ENCODE measurements around the gene GPBP1L1. TPM values are rescaled to one million over a fixed set of nuclear protein-coding genes. Genes with fewer than 3 reads are reported as not detected.

GPBP1L1 gene
- polyA plus RNA-seq, 1 of the 3 experiments (the other 2 are of a cell fraction), result 28.5 TPM

DNA sequence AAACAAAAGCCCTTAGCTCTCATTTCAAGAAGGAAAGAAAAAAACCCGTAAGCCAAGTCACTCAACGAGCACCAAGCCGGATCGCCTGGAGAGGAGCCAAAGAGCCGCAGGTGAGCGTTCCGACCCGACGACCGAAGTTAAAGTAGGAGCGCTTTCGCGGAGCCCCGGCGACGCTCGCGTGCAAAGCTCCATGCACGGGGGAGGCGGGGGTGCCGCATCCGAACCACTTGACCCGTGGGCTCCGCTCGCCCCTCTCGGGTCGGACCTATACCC, 382 bp downstream of the GPBP1L1 start:
- peaks cover 11% of the 10 kb centered on the region for H3F3A ChIP-seq (replicated peaks; ENCODE audit: insufficient read depth)
- WGBS (ENCODE audit: low lambda C conversion rate), result 3% methylated on average over 8 of the region's 27 CpGs
- ChIA-PET POLR2A (interaction anchor here (0.6 to 2.4 kb wide), 6 partner anchors 14 to 193 kb away, joined by 4 to 20 read pairs (median 4); partner anchors contain the start of genes AKR1A1 and NASP), CTCF (interaction anchor here (1.0 to 1.3 kb wide), 2 partner anchors 14 to 157 kb away, joined by 3 to 4 read pairs; no protein-coding TSS in a partner anchor)
- no peak for TF ChIP-seq NRF1 (IDR thresholded peaks at IDR 0.05; ENCODE audit: low read depth, low read length)
- no peak for TF ChIP-seq EP300 (IDR thresholded peaks at IDR 0.05; ENCODE audit: borderline replicate concordance in 1 of 2, low read depth in 1 of 2, low read length in 1 of 2)
- TF ChIP-seq, protein P1, sequence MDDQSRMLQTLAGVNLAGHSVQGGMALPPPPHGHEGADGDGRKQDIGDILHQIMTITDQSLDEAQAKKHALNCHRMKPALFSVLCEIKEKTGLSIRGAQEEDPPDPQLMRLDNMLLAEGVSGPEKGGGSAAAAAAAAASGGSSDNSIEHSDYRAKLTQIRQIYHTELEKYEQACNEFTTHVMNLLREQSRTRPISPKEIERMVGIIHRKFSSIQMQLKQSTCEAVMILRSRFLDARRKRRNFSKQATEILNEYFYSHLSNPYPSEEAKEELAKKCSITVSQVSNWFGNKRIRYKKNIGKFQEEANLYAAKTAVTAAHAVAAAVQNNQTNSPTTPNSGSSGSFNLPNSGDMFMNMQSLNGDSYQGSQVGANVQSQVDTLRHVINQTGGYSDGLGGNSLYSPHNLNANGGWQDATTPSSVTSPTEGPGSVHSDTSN (IDR thresholded peaks at IDR 0.05), result no peak
- TF ChIP-seq, protein P2, sequence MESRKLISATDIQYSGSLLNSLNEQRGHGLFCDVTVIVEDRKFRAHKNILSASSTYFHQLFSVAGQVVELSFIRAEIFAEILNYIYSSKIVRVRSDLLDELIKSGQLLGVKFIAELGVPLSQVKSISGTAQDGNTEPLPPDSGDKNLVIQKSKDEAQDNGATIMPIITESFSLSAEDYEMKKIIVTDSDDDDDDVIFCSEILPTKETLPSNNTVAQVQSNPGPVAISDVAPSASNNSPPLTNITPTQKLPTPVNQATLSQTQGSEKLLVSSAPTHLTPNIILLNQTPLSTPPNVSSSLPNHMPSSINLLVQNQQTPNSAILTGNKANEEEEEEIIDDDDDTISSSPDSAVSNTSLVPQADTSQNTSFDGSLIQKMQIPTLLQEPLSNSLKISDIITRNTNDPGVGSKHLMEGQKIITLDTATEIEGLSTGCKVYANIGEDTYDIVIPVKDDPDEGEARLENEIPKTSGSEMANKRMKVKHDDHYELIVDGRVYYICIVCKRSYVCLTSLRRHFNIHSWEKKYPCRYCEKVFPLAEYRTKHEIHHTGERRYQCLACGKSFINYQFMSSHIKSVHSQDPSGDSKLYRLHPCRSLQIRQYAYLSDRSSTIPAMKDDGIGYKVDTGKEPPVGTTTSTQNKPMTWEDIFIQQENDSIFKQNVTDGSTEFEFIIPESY (IDR thresholded peaks at IDR 0.05; ENCODE audit: borderline replicate concordance, low read depth), result no peak
- TF ChIP-seq, protein P3, sequence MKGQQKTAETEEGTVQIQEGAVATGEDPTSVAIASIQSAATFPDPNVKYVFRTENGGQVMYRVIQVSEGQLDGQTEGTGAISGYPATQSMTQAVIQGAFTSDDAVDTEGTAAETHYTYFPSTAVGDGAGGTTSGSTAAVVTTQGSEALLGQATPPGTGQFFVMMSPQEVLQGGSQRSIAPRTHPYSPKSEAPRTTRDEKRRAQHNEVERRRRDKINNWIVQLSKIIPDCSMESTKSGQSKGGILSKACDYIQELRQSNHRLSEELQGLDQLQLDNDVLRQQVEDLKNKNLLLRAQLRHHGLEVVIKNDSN (IDR thresholded peaks at IDR 0.05; ENCODE audit: borderline replicate concordance, low read depth), result no peak
- TF ChIP-seq GABPA (IDR thresholded peaks at IDR 0.05; ENCODE audit: low read depth), result no peak
- peak overlapping the region; percentile 85 for H3K4me2 ChIP-seq
- peaks cover 82% of the 10 kb centered on the region for H3K79me2 ChIP-seq (ENCODE audit: insufficient read depth)
- DNase-seq, result no peak
- no peaks in the 10 kb centered on the region for H3K27me3 ChIP-seq (ENCODE audit: insufficient read depth)
- no peaks in the 10 kb centered on the region for H3K9me2 ChIP-seq
- peak overlapping the region; percentile 79 for H2AFZ ChIP-seq (ENCODE audit: low read depth)
- H4K20me1 ChIP-seq (ENCODE audit: insufficient read depth), result peaks cover 37% of the 10 kb centered on the region
- no peaks in the 10 kb centered on the region for H3K9me3 ChIP-seq
- peak overlapping the region; percentile 92 for H3K9ac ChIP-seq
- peaks cover 14 to 20% of the 10 kb centered on the region in 2 experiments; a peak in 3 of 4 replicates for H3K4me1 ChIP-seq (ENCODE audit: control insufficient read depth in 1 of 2, insufficient read depth in 2 of 2, low read depth in 1 of 2, low read length in 1 of 2)
- H3K4me3 ChIP-seq (ENCODE audit: low read depth in 2 of 2, low read length in 1 of 2), result peak overlapping the region; percentile 92 to 95
- peaks cover 1 to 7% of the 10 kb centered on the region in 2 experiments for H3K36me3 ChIP-seq (replicated peaks in 1 of 2; ENCODE audit: control insufficient read depth in 1 of 2, insufficient read depth in 2 of 2, low read length in 1 of 2)
- H3K27ac ChIP-seq (ENCODE audit: low read depth in 2 of 2, low read length in 1 of 2), result peak overlapping the region; percentile 89 to 93

DNA sequence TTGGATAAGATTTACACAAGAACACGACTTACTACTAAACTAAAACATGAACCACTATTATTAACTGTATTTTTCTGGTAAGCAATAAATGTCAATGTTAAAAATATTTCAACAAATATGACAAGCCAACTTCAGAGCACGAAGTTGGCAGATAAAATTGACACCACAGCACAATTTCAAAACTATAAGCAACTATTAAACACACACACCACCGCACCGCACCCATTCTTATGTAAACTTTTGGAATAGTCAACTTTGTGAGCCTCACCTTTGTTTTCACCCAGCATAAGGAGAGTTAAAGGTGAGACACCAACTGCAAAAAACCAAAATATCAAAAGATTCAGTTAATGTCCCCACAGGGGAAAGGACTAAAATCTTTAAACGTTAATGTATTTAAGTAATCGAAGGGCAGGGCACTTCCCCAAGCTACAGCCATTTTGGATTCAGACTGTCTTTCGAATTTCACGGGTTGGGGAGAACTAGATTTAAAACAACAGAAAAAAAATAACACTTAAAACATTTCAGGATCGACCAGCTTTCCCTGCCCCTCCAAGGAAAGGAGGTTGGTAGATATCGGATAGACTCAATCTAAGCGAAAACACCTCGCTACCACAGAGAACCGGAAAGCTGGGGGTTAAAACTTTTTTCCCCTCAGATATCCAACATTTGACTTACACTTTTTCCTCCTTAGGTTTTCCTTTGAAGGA, 872 bp downstream of the GPBP1L1 start:
- peak overlapping the region; percentile 79; the same call in 1 of the 2 replicates for H2AFZ ChIP-seq (ENCODE audit: low read depth)
- H3K27me3 ChIP-seq (ENCODE audit: insufficient read depth), result no peaks in the 10 kb centered on the region
- peaks cover 14 to 20% of the 10 kb centered on the region in 2 experiments; a peak in 3 of 4 replicates for H3K4me1 ChIP-seq (ENCODE audit: control insufficient read depth in 1 of 2, insufficient read depth in 2 of 2, low read depth in 1 of 2, low read length in 1 of 2)
- peak overlapping the region; percentile 92 for H3K9ac ChIP-seq
- no peaks in the 10 kb centered on the region for H3K9me3 ChIP-seq
- H3K79me2 ChIP-seq (ENCODE audit: insufficient read depth), result peaks cover 82% of the 10 kb centered on the region
- H3F3A ChIP-seq (replicated peaks; ENCODE audit: insufficient read depth), result peaks cover 11% of the 10 kb centered on the region
- TF ChIP-seq YY1 (IDR thresholded peaks at IDR 0.05; ENCODE audit: low read depth), result peak; percentile 77; the same call in 1 of the 2 replicates
- TF ChIP-seq, protein P4, sequence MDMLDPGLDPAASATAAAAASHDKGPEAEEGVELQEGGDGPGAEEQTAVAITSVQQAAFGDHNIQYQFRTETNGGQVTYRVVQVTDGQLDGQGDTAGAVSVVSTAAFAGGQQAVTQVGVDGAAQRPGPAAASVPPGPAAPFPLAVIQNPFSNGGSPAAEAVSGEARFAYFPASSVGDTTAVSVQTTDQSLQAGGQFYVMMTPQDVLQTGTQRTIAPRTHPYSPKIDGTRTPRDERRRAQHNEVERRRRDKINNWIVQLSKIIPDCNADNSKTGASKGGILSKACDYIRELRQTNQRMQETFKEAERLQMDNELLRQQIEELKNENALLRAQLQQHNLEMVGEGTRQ (IDR thresholded peaks at IDR 0.05; ENCODE audit: borderline replicate concordance, low read depth, low read length), result no peak
- POLR2A ChIA-PET, result interaction anchor here (0.6 to 2.4 kb wide), 5 partner anchors 14 to 193 kb away, joined by 4 to 20 read pairs (median 4); partner anchors contain the start of genes AKR1A1 and NASP
- DNase-seq, result no peak
- H3K4me3 ChIP-seq (ENCODE audit: low read depth in 2 of 2, low read length in 1 of 2), result peak overlapping the region; percentile 92 to 95
- peak overlapping the region; percentile 85 for H3K4me2 ChIP-seq
- H3K9me2 ChIP-seq, result no peaks in the 10 kb centered on the region
- H4K20me1 ChIP-seq (ENCODE audit: insufficient read depth), result peaks cover 42% of the 10 kb centered on the region
- CTCF ChIA-PET, result interaction anchor here (1.0 to 1.3 kb wide), 2 partner anchors 13 to 158 kb away, joined by 3 to 4 read pairs; no protein-coding TSS in a partner anchor
- 4% methylated on average over 13 of the region's 13 CpGs for WGBS (ENCODE audit: low lambda C conversion rate)
- peak overlapping the region; percentile 89 to 93; a peak in 3 of 4 replicates for H3K27ac ChIP-seq (ENCODE audit: low read depth in 2 of 2, low read length in 1 of 2)
- H3K36me3 ChIP-seq (replicated peaks in 1 of 2; ENCODE audit: control insufficient read depth in 1 of 2, insufficient read depth in 2 of 2, low read length in 1 of 2), result peaks cover 0 to 5% of the 10 kb centered on the region in 2 experiments
